Hematopoietic multipotent progenitor cell (in vitro differentiated cells): ENCODE measurements around the gene SMIM33. TPM values are rescaled to one million over a fixed set of nuclear protein-coding genes. Genes with fewer than 3 reads are reported as not detected.
"Not testable (repeated sequence)": the region's sequence is repeated elsewhere in the genome, so short reads cannot be mapped to it uniquely, and the experiment has no call there.

Experiments
- DNase-seq, 3 donors: peaks; one replicate each; pipeline ENCODE4 v3.0.0-alpha.2; 2011 to 2015; ENCODE audit warnings: low read depth in 2 of 3, low spot score in 2 of 3
- total RNA-seq: library from RNA; depleted of rRNA; stranded (reverse); fragments of >200 nt; gene quantifications from one replicate; pipeline ENCODE4 v1.2.3, GENCODE V29; 2012

SMIM33 gene
- total RNA-seq: under 0.01 TPM

GRCh38 chr5:139470821-139471300 is at the start of gene SMIM33:
Gene SMIM33, plus strand, starts transcription at chr5:139471004. Its CDS starts 118 bp downstream, at chr5:139471122.
- peak in 2 of 3 donors; percentile 43 to 53 for DNase-seq

GRCh38 chr5:139422307-139422893 is 48.4 kb upstream of the SMIM33 start:
- peak; percentile 41 to 89 (median 73) for DNase-seq

- DNase-seq: no peak
Observed at GRCh38 chr5:139425497-139425896, 45.3 kb upstream of the SMIM33 start.

GRCh38 chr5:139426203-139426885 is 44.5 kb upstream of the SMIM33 start:
- peak in 1 of 3 donors; percentile 41 for DNase-seq

GRCh38 chr5:139430015-139430414 is 40.8 kb upstream of the SMIM33 start:
- no peak for DNase-seq

- DNase-seq: no peak
Observed at GRCh38 chr5:139431706-139432105, 39.1 kb upstream of the SMIM33 start.

- no peak for DNase-seq
Observed at GRCh38 chr5:139435676-139436075, 35.1 kb upstream of the SMIM33 start.

- DNase-seq: no peak
Observed at GRCh38 chr5:139438707-139439012, 32.1 kb upstream of the SMIM33 start.

- peak; percentile 65 to 91 (median 88) for DNase-seq
Observed at GRCh38 chr5:139439013-139439903, 31.5 kb upstream of the SMIM33 start, which contains the start of gene DNAJC18. Gene DNAJC18, minus strand, starts transcription at chr5:139439525. Its CDS starts 80 bp downstream, at chr5:139439445.

- DNase-seq: not testable (repeated sequence)
Observed at GRCh38 chr5:139440416-139440815, 30.4 kb upstream of the SMIM33 start.

- peak in 1 of 3 donors; percentile 20 for DNase-seq
Observed at GRCh38 chr5:139443831-139444453, 26.9 kb upstream of the SMIM33 start.

GRCh38 chr5:139445325-139446170 is 25.3 kb upstream of the SMIM33 start:
- DNase-seq: no peak

- DNase-seq: no peak
Observed at GRCh38 chr5:139446956-139447779, 23.6 kb upstream of the SMIM33 start.

- no peak for DNase-seq
Observed at GRCh38 chr5:139451176-139451575, 19.6 kb upstream of the SMIM33 start.

- DNase-seq: no peak
Observed at GRCh38 chr5:139451878-139452660, 18.7 kb upstream of the SMIM33 start.

- DNase-seq: no peak
Observed at GRCh38 chr5:139453683-139454567, 16.9 kb upstream of the SMIM33 start.

- no peak for DNase-seq
Observed at GRCh38 chr5:139454568-139455290, 16.1 kb upstream of the SMIM33 start.
